ENCODE results near the gene GNGT1.

The GNGT1 gene

DNA sequence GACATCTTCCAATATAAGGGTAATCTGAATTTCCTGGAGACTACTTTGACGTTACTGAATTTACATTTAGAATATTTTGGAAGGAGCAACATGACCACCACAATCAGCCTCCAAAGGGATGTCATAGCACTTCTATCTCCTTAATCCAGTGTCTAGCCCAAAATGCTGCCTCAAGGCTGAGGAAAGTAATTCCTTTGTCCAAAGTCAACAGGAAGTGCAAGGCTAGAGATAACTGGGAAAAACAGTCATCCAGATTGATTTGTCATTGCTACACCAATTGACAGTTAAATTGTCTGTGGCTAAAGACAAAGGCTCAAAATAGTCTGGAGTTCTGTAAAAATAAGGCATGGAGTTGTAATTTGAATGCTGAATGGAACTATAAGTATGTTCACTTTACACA, 11.9 kb upstream of the GNGT1 start:
- WGBS: 100% methylated on average over 1 of the region's 1 CpG

DNA sequence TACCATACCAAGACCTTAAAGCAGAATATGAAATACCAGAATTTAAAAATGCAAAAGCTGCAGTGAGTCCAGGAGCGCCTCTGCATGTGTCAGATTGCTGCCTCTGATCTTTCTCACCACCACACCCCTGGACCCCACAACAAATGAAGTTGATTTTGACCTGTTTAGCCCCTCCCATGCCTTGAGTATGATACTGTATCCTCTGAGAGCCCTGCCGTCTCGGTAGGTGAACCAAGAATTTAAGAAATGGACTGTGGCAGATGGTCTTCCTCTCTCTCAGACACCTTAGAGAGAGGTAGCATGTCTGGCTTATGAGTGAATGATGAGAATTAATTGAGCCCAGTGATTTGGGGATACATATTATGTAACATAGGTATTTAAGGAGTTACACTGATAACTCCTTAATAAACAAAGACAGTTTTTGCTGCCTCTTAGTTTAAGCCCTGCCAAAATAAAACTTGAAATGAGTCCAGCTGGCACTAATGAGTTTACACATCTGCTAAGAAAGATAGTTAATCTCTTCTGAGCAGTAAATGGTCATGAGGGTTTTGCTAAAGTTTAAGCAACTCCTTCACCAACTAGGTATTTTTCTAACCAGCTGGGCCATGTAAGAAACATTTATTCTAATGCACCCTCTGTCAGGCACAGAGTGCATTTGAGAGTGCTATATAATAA, 11.3 kb upstream of the GNGT1 start:
- no peak overlapping the region for H2BK120ac ChIP-seq (ENCODE audit: low read depth, low read length)
- H3K23ac ChIP-seq (ENCODE audit: low read length in 2 of 2): no peak overlapping the region
- H3K9ac ChIP-seq (ENCODE audit: low read length): no peak overlapping the region
- H3K14ac ChIP-seq (ENCODE audit: low read length in 2 of 2): no peak overlapping the region
- H2BK5ac ChIP-seq (ENCODE audit: low read depth, low read length, poor library complexity, severe bottlenecking): no peak overlapping the region
- no peak overlapping the region for H3K4me3 ChIP-seq (ENCODE audit: insufficient read depth in 1 of 2, low read depth in 1 of 2, low read length in 2 of 2)
- no peaks in the 10 kb centered on the region for H3K4me1 ChIP-seq (ENCODE audit: control insufficient read depth, insufficient read depth, low read depth, low read length)
- H4K8ac ChIP-seq (ENCODE audit: low read length): no peak overlapping the region
- 100% methylated on average over 3 of the region's 3 CpGs for WGBS
- DNase-seq: no peak
- H3K18ac ChIP-seq (ENCODE audit: low read depth in 1 of 2, low read length in 2 of 2): no peak overlapping the region
- no peak overlapping the region for H2BK15ac ChIP-seq (ENCODE audit: low read depth, poor library complexity, severe bottlenecking)
- H4K91ac ChIP-seq (ENCODE audit: low read length): no peak overlapping the region
- H3K9me3 ChIP-seq (ENCODE audit: control insufficient read depth, low read length): no peaks in the 10 kb centered on the region
- H3K27ac ChIP-seq (ENCODE audit: low read length, poor library complexity, severe bottlenecking): no peak overlapping the region
- no peak overlapping the region for H3K4me2 ChIP-seq (ENCODE audit: low read length, poor library complexity, severe bottlenecking)
- no peak overlapping the region for H2AK5ac ChIP-seq (ENCODE audit: low read length, severe bottlenecking)
- H3K36me3 ChIP-seq (ENCODE audit: control insufficient read depth in 1 of 2, insufficient read depth in 2 of 2, low read depth in 1 of 2, low read length in 2 of 2): no peaks in the 10 kb centered on the region
- H3K27me3 ChIP-seq (ENCODE audit: control insufficient read depth in 1 of 2, insufficient read depth in 1 of 2, low read length in 2 of 2): no peaks in the 10 kb centered on the region
- no peak overlapping the region for H2AFZ ChIP-seq (ENCODE audit: low read depth, low read length)
- no peaks in the 10 kb centered on the region for H3K79me1 ChIP-seq (replicated peaks; ENCODE audit: low read length, poor library complexity, severe bottlenecking)
- H2BK12ac ChIP-seq (ENCODE audit: low read length in 2 of 2): no peak overlapping the region
- no peak overlapping the region for H3K4ac ChIP-seq (ENCODE audit: low read depth in 1 of 2, low read length in 2 of 2)

More for the DNA sequence above, 11.9 kb upstream of the GNGT1 start:
- Histone ChIP-seq H2BK15ac (ENCODE audit: low read depth, poor library complexity, severe bottlenecking) (no peak overlapping the region), H3K27me3 (ENCODE audit: control insufficient read depth in 1 of 2, insufficient read depth in 1 of 2, low read length in 2 of 2) (no peaks in the 10 kb centered on the region), H4K91ac (ENCODE audit: low read length) (no peak overlapping the region), H3K27ac (ENCODE audit: low read length, poor library complexity, severe bottlenecking) (no peak overlapping the region), H3K18ac (ENCODE audit: low read depth in 1 of 2, low read length in 2 of 2) (no peak overlapping the region), H3K14ac (ENCODE audit: low read length in 2 of 2) (no peak overlapping the region), H3K4me1 (ENCODE audit: control insufficient read depth, insufficient read depth, low read depth, low read length) (no peaks in the 10 kb centered on the region), H3K23ac (ENCODE audit: low read length in 2 of 2) (no peak overlapping the region), H2BK5ac (ENCODE audit: low read depth, low read length, poor library complexity, severe bottlenecking) (no peak overlapping the region), H2AFZ (ENCODE audit: low read depth, low read length) (no peak overlapping the region), H3K36me3 (ENCODE audit: control insufficient read depth in 1 of 2, insufficient read depth in 2 of 2, low read depth in 1 of 2, low read length in 2 of 2) (no peaks in the 10 kb centered on the region), H3K4me3 (ENCODE audit: insufficient read depth in 1 of 2, low read depth in 1 of 2, low read length in 2 of 2) (no peak overlapping the region), H3K4me2 (ENCODE audit: low read length, poor library complexity, severe bottlenecking) (no peak overlapping the region), H3K79me1 (replicated peaks; ENCODE audit: low read length, poor library complexity, severe bottlenecking) (no peaks in the 10 kb centered on the region), H2BK12ac (ENCODE audit: low read length in 2 of 2) (no peak overlapping the region), H2AK5ac (ENCODE audit: low read length, severe bottlenecking) (no peak overlapping the region), H3K4ac (ENCODE audit: low read depth in 1 of 2, low read length in 2 of 2) (no peak overlapping the region), H4K8ac (ENCODE audit: low read length) (no peak overlapping the region), H2BK120ac (ENCODE audit: low read depth, low read length) (no peak overlapping the region), H3K9me3 (ENCODE audit: control insufficient read depth, low read length) (no peaks in the 10 kb centered on the region), H3K9ac (ENCODE audit: low read length) (no peak overlapping the region)
- no peak for DNase-seq

DNA sequence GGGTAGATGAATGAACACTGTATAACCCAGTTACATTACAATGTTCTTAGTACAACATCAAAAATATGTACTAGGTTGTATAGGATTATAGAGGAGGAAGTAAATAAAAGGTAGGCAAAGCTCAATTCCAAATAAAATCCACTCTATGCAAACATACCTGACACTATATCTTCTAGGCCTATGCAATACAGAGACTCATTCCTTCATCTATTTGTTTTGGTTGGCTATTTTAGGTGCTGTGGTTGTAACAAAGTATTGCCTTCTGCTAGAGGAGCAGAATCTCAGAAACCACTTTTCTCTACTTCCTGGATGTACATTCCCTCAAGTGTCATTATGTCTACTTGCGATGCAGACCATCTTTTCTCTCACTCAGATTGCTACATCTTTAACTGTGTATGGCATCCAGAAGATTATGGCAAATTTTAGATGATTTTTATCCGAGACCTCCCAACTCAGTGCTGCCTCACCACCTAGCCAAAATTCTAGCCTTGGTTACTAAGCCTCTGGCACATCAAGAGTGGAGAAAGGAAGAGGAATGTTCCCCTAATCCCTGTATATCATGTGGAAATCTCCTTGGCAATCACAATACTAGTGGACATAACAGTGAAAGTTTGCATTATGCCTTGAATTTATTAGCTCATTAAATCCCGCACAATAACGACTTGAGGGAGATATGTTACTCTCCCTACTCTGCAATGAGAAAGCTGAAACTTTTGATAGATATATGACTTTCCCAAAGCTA, 10.3 kb upstream of the GNGT1 start:
- Histone ChIP-seq H3K27ac (ENCODE audit: low read length, poor library complexity, severe bottlenecking) (no peak overlapping the region), H4K8ac (ENCODE audit: low read length) (no peak overlapping the region), H3K4me1 (ENCODE audit: control insufficient read depth, insufficient read depth, low read depth, low read length) (no peaks in the 10 kb centered on the region), H2BK12ac (ENCODE audit: low read length in 2 of 2) (no peak overlapping the region), H3K4me3 (ENCODE audit: insufficient read depth in 1 of 2, low read depth in 1 of 2, low read length in 2 of 2) (no peak overlapping the region), H3K36me3 (ENCODE audit: control insufficient read depth in 1 of 2, insufficient read depth in 2 of 2, low read depth in 1 of 2, low read length in 2 of 2) (no peaks in the 10 kb centered on the region), H2BK120ac (ENCODE audit: low read depth, low read length) (no peak overlapping the region), H2BK5ac (ENCODE audit: low read depth, low read length, poor library complexity, severe bottlenecking) (no peak overlapping the region), H3K23ac (ENCODE audit: low read length in 2 of 2) (no peak overlapping the region), H3K4ac (ENCODE audit: low read depth in 1 of 2, low read length in 2 of 2) (no peak overlapping the region), H3K4me2 (ENCODE audit: low read length, poor library complexity, severe bottlenecking) (no peak overlapping the region), H2AK5ac (ENCODE audit: low read length, severe bottlenecking) (no peak overlapping the region), H4K91ac (ENCODE audit: low read length) (no peak overlapping the region), H3K9ac (ENCODE audit: low read length) (no peak overlapping the region), H2BK15ac (ENCODE audit: low read depth, poor library complexity, severe bottlenecking) (no peak overlapping the region), H3K27me3 (ENCODE audit: control insufficient read depth in 1 of 2, insufficient read depth in 1 of 2, low read length in 2 of 2) (no peaks in the 10 kb centered on the region), H2AFZ (ENCODE audit: low read depth, low read length) (no peak overlapping the region), H3K18ac (ENCODE audit: low read depth in 1 of 2, low read length in 2 of 2) (no peak overlapping the region), H3K79me1 (replicated peaks; ENCODE audit: low read length, poor library complexity, severe bottlenecking) (no peaks in the 10 kb centered on the region), H3K14ac (ENCODE audit: low read length in 2 of 2) (no peak overlapping the region), H3K9me3 (ENCODE audit: control insufficient read depth, low read length) (no peaks in the 10 kb centered on the region)
- no peak for DNase-seq
- WGBS: 89% methylated on average over 3 of the region's 4 CpGs

DNA sequence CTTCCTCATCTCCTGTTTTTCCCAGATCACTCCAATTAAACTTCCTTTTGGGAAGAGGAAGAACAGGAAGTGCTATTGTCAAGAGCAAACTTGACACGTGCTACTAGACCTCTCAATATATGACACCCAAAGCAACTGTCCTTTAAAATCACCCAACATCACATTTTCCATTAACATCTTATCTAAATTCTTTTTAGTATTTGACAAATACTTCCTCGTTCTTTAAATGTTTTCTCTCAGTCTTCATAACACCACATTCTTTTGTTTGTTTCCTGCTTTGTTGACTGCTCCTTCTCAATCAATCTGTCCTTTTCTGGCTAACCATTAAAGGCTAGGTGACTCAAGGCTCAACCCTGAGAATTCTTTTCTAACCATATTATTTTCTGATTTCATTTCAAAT, 8.7 kb upstream of the GNGT1 start:
- H3K14ac ChIP-seq (ENCODE audit: low read length in 2 of 2): no peak overlapping the region
- H3K79me1 ChIP-seq (replicated peaks; ENCODE audit: low read length, poor library complexity, severe bottlenecking): no peaks in the 10 kb centered on the region
- whole genome bisulfite sequencing: 82% methylated on average over 2 of the region's 2 CpGs
- H3K36me3 ChIP-seq (ENCODE audit: control insufficient read depth in 1 of 2, insufficient read depth in 2 of 2, low read depth in 1 of 2, low read length in 2 of 2): no peaks in the 10 kb centered on the region
- H2AFZ ChIP-seq (ENCODE audit: low read depth, low read length): no peak overlapping the region
- no peak overlapping the region for H3K4me3 ChIP-seq (ENCODE audit: insufficient read depth in 1 of 2, low read depth in 1 of 2, low read length in 2 of 2)
- H3K23ac ChIP-seq (ENCODE audit: low read length in 2 of 2): no peak overlapping the region
- H2AK5ac ChIP-seq (ENCODE audit: low read length, severe bottlenecking): no peak overlapping the region
- no peaks in the 10 kb centered on the region for H3K9me3 ChIP-seq (ENCODE audit: control insufficient read depth, low read length)
- H3K18ac ChIP-seq (ENCODE audit: low read depth in 1 of 2, low read length in 2 of 2): no peak overlapping the region
- H4K8ac ChIP-seq (ENCODE audit: low read length): no peak overlapping the region
- H2BK120ac ChIP-seq (ENCODE audit: low read depth, low read length): no peak overlapping the region
- H3K27ac ChIP-seq (ENCODE audit: low read length, poor library complexity, severe bottlenecking): no peak overlapping the region
- no peak overlapping the region for H3K4ac ChIP-seq (ENCODE audit: low read depth in 1 of 2, low read length in 2 of 2)
- H2BK15ac ChIP-seq (ENCODE audit: low read depth, poor library complexity, severe bottlenecking): no peak overlapping the region
- no peak overlapping the region for H3K9ac ChIP-seq (ENCODE audit: low read length)
- no peak overlapping the region for H2BK5ac ChIP-seq (ENCODE audit: low read depth, low read length, poor library complexity, severe bottlenecking)
- no peak for DNase-seq
- H3K4me2 ChIP-seq (ENCODE audit: low read length, poor library complexity, severe bottlenecking): no peak overlapping the region
- no peaks in the 10 kb centered on the region for H3K27me3 ChIP-seq (ENCODE audit: control insufficient read depth in 1 of 2, insufficient read depth in 1 of 2, low read length in 2 of 2)
- H2BK12ac ChIP-seq (ENCODE audit: low read length in 2 of 2): no peak overlapping the region
- no peak overlapping the region for H4K91ac ChIP-seq (ENCODE audit: low read length)
- no peaks in the 10 kb centered on the region for H3K4me1 ChIP-seq (ENCODE audit: control insufficient read depth, insufficient read depth, low read depth, low read length)

All from mesenchymal stem cell (in vitro differentiated cells and primary cell).